GM19025 (cell line): ENCODE results near the gene CTDP1.

ENCODE experiments used
- ATAC-seq: cut with Tn5 transposase; IDR thresholded peaks from one replicate; pipeline ENCODE4 v1.9.1; 2021; ENCODE audit warnings: mild to moderate bottlenecking, low read depth, moderate library complexity; ENCODE audit not compliant: unreplicated experiment

Gene CTDP1

DNA sequence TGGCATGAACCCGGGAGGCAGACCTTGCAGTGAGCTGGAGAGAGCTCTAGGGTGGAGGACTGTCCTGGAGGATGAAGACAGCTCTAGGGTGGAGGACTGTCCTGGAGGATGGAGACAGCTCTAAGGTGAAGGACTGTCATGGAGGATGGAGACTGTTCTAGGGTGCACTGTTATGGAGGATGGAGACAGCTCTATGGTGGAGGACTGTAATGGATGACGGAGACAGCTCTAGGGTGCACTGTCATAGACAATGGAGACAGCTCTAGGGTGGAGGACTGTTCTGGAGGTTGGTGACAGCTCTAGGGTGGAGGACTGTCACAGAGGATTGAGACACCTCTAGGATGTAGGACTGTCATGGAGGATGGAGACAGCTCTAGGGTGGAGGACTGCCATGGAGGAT, 97.1 kb downstream of the CTDP1 start:
- ATAC-seq, result no peak

DNA sequence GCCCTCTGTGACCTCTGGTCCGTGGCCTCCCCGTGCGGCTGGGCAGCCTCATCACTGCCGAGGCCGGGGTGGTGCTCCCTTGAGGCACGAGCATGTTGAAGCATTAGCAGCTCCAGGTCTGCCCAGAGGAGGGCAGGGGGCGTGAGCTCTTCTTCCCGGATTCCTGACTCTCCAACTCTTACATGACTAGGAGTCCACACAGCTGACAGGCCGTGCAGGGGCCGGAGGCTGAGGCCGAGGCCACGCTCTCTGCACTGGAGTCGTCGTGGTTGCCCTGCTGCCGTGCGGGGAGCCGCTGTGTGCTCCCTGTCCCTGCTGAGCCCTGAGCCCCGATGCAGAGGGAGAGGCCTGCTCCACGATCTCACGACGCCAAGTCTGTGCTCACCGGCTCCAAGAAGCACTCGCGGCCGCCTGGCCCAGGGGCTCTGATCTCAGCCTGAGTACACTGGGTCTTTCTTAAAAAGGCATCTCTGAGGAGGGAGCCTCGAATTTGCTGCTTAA, 98.7 kb downstream of the CTDP1 start:
- no peak for ATAC-seq

DNA sequence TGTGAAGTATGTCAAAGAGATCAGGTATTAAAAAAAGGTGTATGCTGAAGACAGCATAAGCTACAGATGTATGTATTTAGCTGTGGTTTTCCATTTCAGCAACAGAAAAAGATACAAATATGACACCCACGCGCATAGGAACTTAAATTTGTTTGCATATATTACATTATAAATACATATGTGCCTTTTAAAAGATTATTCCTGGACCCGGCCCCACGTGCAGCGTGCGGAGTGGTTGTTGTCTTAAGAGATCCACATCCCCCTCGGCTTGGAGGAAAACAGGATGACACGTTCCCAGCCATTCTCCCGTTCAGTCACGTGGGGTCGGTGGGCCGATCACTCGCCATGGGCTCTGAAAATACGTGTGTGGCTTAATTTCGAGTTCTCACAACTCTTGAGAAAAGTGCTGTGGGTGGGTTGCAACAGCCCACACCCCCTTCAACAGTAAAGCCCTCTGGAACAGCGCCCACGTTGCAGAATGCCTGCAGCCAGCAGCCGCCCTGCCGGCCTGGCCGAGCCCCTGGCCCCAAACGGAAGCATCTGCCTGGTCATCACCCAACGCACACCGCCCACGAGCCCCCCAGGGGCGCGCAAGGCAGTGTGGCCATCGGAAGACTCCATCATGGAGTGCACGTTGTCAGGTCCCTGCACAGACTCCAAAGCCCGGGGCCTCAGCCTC, 99.6 kb downstream of the CTDP1 start:
- ATAC-seq, result no peak

DNA sequence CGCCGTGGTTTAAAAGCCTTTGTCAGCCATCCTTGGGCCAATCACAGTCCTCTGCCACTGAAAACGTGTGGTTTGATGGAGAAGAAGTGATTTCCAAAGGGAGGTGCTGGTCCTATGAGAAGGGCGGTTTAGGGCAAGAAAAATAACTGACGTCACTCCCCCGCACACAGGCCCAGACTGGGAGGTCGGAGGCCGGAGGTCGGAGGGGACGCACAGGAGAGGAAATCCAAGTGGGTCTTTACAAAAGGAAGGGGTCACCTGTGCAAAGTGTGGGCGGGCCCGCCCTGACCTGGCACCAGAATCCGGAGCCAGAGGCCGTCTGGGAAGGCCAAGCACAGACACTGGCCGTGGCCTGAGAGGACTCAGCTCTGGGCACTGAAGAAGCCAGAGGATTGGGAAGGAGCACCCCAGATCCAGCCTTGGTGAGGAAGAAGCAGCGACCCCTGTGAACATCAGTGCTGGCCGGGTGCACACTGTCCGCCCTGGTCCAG, 100.1 kb downstream of the CTDP1 start:
- ATAC-seq, result no peak

DNA sequence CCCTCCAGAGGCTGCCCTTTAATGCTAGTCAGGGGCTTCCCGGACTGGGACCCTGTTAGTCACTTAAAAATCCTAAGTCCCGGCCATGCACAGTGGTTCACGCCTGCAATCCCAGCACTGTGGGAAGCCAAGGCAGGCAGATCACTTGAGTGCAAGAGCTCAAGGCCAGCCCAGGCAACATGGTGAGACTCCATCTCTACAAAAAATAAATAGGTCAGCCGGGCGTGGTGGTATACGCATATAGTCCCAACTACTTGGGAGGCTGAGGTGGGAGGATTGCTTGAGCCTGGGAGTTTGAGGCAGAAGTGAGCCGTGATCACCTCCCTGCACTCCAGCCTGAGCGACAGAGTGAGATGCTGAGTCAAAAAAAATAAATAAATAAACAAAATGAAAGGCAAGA, 100.9 kb downstream of the CTDP1 start:
- no peak for ATAC-seq

DNA sequence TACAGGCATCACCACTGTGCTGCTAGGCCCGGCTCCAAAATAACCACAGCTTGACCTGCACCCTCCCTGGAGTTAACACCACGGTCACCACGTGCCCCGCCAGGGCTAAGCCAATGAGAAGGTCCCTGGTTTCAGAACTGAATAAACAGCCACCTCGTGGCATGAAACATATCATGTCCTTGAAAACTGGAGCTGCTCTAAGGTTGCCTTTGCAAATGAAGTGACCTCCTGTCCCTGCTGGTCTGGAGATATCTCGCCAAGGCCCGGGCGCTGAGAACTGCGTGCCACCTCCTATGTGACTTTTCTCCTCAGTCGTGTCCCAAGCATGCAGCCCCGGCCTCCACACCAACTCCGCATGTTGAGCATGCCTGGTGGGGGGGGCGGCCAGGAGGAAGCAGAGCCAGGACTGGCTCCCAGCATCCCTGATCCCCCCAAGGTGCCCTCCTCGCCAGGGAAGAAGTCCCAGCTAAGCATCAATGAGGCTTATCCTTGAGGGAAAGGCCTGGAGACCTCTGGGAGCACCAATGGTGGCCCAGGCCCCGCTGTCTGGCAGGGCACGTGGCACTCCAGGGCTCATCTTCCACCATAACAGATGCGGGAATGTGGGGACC, 101.8 kb downstream of the CTDP1 start:
- ATAC-seq, result no peak

DNA sequence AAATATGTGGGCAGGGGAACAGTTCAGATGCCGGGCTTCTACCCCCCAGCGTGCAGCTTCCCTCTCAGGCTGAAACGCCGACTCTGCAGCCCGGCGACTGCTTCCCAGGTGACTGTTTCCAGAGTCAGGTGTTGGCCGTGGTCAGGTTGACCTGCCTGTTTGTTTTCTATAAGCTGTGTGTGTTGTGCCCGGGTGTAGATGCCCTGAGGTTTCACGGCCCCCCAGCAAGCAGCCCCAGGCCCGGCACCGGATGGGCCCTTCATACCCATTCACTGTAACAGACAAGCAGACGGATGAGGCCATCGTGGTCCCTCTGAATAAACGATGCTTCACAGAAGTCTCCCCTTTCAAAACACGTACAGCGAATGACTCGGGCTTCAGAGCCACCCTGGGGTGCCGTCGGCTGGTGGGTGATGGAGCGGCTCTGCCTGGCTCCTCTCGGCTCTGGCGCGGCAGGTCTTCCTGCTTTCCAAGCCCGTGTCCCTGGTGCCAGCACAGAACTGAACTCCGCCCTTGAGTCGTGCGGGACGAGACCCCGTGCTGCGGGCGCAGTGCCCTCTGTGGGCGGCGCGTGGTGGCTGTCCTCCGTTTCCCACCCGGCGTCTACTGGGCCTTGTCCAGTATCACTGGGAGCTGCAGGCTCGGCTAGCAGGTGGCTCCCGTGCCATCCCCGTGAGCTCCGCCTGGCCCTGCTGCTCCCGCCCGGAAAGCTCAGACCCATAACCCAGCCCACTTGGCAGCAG, 103.1 kb downstream of the CTDP1 start:
- ATAC-seq, result no peak

DNA sequence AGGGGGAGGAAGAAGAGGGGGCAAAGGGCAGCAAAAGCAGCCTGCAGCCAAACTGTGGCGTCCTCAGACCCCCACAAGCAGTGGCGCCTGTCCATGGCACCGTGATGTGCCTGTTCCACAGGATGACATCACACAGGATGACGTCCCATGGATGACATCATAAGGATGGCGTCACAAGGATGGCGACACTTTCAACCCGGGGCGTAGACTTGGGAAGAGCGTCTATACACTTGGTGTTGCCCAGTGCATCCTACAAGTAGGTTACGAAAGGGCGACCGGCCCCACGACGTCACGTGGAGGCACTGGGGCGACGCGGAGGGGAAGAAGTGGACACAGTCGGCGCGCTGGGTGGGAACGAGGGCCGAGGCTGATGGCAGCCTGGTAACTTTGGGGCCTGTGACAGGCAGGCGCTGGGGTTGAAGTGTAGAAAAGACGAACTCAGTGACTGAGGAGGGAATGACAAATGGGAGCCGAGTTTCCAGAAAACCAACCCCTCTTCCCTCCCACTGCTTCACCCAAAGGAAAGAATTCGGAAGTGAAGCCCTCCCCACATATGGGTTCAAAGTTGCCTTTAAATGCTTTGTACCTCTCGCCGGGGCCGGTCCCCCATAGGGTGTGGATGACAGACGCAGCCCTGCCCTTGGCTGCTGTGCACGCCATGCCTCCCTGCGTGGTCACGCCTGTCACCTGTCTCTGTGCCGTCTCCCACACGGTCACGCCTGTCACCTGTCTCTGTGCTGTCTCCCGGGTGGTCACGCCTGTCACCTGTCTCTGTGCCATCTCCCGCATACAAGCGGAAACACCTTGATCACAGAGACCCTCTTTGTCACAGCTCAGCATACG, 104.7 kb downstream of the CTDP1 start:
- no peak for ATAC-seq

DNA sequence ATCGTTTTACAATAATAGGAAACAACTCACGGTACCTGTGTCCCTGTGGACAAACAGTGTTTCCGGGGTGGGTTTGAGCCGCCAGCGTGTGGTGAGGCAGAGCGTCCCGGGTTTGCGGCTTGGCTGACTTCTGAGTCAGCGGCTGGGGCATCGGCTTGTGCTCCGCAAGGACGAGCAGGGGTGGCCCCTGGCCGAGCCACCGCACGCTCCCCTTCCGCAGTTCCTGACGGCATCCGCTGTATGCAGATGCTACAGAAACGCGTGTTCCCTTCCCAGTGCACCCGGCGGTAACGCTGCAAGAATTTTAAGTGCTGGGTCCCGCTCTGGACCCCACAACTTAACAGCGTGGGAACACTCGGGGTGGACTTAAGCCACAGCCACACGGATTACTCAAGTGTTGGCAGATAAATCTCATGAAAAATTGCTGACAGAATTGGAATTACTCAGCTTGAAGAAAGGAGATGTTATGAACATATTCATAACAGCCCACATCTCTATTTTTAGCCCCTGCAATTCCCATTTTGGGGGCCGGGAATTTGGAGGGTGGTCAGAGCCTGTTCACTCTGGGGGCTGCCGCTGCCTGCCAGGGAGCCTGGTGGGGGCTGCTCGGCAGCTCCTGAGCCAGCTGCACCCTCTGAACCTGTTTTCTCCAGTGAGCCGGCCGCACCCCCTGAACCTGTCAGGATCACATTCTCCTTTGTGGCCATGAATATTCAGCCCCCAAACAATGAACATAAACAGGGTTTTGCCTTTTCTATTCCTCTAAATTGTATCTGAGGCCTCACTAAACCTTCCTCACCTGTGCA, 105.6 kb downstream of the CTDP1 start:
- no peak for ATAC-seq

DNA sequence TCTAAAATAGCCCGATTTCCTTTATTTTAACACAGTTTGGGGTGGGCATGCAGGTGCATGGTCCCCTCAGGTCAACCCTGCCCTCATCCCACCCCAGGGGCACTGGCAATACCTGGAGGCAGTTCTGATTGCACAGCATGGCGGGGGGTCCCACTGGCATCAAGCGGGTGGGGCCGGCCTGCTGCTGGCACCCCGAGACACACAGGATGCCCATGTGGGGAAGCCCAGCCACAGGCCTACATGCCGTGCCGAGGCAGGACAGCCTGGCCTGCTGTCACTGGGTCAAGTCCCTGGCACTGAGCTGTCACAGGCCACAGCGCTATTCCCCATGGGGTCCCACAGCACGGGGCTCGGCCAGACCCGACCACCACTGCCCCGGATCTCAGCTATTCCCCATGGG, 106.2 kb downstream of the CTDP1 start:
- no peak for ATAC-seq

DNA sequence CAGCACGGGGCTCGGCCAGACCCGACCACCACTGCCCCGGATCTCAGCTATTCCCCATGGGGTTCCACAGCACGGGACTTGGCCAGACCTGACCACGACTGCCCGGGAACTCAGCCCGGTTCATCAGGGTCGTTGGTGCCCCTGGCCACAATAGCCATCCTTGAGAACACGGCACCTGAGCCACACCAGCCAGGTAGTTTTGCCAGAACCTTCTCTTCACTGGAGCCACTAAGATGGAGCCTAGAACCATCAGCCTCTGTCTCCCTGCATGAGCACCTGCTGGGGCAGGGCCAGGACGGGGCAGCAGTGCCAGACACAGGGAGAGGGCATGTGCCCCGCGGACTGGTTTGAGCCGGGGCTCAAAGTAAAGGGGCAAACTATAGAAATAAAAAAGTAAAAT, 106.7 kb downstream of the CTDP1 start:
- no peak for ATAC-seq

DNA sequence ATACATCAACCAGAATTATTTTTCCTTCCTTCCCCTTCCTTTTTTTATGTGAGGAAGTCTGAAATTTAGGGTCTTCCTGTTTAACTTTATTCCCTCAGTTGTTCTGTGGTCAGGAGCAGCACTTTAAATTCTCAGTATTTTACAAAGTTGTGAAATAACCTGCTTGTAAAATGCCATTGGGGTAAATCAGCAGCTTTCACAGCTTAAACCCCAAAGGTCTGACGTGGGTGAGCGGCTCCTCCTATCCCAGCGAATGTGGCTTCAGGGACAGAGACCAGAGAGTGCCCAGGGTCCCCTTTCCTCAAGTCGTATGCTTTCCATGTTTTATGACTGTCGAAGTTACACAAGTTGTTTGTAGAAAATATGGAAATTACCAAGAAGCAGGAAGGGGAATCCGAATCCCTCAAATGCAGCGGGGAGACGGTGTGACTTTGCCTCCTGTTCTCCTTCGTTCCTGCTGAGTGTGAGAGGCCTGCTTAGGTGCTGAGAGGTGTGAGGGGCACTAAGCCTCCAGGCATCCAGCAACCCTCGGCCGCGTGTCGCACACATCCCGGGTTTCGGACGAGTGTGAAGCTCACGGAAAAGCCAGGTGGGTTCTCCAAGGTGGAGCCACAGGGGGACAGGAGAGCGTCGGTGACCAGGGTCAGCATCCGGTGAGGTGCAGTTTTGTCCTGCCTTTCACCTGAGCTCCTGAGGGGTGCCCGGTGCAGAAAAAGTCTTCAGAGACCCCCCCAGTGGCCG, 107.4 kb downstream of the CTDP1 start:
- ATAC-seq, result no peak

DNA sequence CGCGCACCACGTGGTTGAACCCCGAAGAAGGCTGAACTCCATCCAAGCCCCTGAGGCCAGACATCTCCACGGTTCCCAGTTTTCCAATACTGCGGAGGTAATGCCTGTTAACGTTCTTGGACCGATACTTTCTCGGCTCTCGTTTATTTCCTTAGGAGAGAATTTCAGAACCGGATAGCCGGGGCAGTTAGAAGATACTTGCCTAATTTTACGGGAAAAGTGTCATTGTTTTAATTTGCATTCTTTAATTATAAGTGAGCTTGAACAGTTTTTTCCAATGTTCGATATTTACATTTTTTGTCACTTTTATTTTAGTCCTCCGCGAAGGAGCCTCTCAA, 107.9 kb downstream of the CTDP1 start:
- ATAC-seq, result no peak

DNA sequence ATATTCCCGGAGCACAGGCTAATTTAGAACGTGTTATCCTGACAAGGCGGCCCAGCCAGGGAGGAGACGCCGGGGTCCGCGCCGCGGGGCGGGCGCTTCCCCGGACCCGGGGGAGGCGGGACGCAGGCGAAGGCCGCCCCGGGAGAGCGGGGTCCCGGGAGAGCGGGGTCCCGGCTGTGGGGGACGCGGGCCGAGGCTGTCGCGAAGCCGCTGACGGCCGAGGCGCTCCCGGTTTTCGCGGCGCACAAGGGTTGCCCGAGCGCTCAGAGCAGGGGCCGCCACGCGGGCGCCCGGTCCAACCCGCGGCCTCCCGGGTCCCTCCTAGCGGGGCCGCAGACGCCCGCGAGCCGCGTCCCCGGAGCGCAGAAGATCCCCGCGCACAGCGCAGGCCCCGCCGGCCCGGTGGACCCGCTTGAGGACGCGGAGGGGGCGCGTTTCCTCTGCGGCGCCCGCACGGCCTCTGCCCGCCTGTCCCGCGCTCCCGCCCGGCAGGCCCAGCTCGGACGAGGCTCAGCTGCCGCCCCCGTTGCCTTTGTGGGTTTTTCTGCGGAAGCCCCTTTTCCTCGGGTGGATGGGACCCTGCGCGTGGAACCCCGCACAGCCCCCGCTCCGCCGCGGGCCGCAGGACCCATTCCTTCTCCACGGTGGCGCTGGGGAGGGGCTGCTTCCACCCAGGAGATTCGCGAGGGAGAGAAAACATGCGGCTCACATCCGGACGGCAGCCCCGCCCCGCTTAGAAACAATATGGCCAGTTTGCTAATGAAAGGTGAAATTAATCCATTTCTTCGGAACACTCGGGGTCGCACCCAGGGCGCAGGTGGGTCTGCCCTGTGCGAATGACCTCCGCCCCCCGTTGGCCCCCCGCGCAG, 108.5 kb downstream of the CTDP1 start:
- no peak for ATAC-seq

DNA sequence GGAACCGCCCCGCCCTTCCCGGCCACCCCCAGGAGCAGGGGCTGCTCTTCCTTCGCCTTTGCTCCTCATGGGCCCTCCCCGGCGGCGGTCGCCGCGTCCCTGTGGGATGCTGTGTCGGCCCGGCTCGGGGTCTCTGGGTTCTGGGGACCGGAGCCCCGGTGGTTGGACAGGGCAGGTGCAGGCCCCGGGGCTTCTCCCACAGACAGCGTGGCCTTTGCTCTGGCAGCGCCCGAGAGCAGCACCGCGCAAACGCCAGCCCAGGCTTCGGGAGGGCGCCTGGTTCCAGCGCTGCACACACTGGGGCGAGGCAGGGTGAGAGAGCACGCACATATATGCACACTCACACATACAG, 109.1 kb downstream of the CTDP1 start:
- ATAC-seq, result no peak

DNA sequence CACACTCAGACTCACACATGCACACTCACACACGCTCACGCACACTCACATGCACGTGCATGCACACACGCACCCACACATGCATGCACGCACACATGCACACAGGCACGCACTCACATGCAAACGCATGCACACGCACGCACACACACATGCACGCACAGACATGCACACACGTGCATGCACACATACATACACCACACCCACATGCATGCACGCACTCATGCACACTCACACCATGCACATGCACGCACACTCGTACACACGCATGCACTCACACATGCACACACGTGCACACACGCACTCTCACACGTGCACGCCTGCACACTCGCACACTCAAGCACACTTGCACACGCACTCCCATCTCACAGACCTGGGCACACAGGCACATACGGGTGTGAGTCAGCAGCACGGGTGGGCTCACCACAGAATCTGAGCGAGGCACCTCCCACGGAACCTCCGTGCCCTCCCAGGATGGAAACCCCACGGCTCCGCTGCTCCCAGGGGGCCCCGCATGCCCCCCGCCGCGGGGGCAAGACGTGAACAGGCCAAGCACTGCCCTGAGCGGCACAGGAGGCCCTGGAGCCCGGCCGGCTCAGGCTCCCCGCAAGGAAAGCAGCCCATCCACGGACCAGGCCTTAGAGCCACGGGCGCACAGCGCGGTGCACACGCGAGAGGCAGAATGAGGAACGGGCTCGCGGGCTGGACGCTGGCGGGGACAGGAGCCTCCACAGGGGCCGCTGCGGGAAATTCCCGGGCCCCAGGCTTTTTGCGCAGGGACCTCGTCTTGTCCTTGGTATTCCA, 109.7 kb downstream of the CTDP1 start:
- no peak for ATAC-seq
